Measurements from ENCODE around the gene SPATA3.

DNA sequence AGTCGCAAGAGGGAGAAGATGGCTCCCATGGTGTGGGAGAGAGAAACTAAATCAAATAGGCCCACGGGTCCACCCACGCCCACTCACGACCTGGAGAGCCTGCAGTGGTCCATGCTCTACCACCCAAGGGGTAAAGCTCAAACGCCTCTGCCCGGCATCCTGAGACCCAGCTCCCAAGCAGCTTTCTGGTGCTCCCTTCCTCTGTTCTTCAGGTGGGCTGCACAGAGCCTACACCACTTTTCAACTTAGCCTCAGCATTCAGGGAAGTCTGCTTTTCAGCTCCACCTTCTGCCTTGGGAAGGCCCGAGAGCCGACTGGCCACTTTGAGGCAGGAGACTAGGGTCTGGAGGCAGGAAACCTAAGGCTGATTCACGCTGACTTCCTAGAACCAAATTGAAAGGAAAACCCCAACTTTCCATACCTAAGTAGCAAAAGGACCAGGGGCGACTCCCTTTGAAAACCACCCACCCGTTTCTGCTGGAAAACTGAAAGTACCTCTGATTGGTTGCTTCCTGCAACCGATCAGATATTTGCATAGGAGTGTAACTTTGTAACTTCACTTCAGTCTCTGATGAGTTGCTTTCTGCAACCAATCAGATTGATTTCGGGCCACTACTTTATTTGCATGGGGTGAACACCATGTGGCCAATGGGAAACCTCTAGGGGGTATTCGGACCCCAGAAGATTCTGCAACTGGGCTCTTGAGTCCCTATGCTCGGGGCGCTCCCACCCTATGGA is 26.8 kb upstream of the SPATA3 start:
- no peak for TF ChIP-seq CTCF (IDR thresholded peaks at IDR 0.05; ENCODE audit: low read depth, low read length, missing input control)
- TF ChIP-seq EGR1 (IDR thresholded peaks at IDR 0.05; ENCODE audit: low read depth in 2 of 2) = no peak
- TF ChIP-seq, protein P1, sequence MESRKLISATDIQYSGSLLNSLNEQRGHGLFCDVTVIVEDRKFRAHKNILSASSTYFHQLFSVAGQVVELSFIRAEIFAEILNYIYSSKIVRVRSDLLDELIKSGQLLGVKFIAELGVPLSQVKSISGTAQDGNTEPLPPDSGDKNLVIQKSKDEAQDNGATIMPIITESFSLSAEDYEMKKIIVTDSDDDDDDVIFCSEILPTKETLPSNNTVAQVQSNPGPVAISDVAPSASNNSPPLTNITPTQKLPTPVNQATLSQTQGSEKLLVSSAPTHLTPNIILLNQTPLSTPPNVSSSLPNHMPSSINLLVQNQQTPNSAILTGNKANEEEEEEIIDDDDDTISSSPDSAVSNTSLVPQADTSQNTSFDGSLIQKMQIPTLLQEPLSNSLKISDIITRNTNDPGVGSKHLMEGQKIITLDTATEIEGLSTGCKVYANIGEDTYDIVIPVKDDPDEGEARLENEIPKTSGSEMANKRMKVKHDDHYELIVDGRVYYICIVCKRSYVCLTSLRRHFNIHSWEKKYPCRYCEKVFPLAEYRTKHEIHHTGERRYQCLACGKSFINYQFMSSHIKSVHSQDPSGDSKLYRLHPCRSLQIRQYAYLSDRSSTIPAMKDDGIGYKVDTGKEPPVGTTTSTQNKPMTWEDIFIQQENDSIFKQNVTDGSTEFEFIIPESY (IDR thresholded peaks at IDR 0.05) = no peak
- no peak for TF ChIP-seq ATF3 (IDR thresholded peaks at IDR 0.05)
- no peak for TF ChIP-seq RAD21 (IDR thresholded peaks at IDR 0.05)
- no peak for TF ChIP-seq MAX (IDR thresholded peaks at IDR 0.05)
- TF ChIP-seq SP1 (IDR thresholded peaks at IDR 0.05) = no peak

All from liver (tissue), 3 donors.